GM12875 (cell line): ENCODE results near the gene CABYR.

ENCODE experiments used
- H3K4me3 ChIP-seq: one replicate; pipeline ENCODE4 v1.5.1; 2011; ENCODE audit warnings: low read depth, low read length, control low read depth
- CTCF ChIP-seq: IDR thresholded peaks from 2 replicates; pipeline ENCODE4 v1.5.1; 2011; ENCODE audit warnings: low read depth, mild to moderate bottlenecking, control low read depth, inconsistent platforms, low read length, moderate library complexity, borderline replicate concordance; ENCODE audit not compliant: insufficient read depth

CABYR gene

GRCh38 chr18:24188120-24188519, 49.3 kb downstream of the CABYR start:
- no peak overlapping the region for H3K4me3 ChIP-seq
- TF ChIP-seq CTCF: no peak

GRCh38 chr18:24189007-24189528, 50.2 kb downstream of the CABYR start:
- no peak overlapping the region for H3K4me3 ChIP-seq
- no peak for TF ChIP-seq CTCF

DNA sequence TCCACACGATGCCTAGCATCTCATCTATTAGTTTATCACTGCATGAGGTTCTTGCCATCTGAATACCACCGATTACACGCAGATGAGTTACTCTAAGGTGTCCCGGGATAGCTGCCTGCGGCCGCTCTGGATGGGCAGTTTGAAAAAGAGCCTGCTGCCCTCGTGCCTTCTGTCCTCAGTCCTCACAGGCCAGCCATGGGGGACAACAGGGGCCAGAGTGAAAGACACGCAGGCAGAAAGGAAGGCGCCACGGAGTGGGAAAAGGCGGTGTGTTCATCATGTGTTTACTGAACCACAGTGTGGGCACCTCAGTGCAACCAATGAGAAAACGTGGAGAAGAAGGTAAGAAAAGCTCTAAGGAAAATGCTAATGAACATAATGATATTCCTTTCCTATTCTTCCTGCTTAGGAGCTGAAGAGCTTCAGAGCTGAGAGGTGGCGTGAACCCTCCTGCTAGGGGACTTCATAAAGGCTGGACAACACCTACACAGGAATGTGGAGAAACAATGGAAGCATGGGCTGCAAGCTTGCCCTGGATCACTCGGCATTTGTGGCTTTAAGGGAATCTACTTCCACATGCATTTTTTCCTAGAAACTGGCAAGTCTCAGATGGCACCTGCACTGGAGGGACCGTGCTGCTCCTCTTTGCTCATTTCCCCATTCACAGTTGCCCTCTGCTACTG, 50.9 kb downstream of the CABYR start:
- no peak for TF ChIP-seq CTCF
- H3K4me3 ChIP-seq: no peak overlapping the region

DNA sequence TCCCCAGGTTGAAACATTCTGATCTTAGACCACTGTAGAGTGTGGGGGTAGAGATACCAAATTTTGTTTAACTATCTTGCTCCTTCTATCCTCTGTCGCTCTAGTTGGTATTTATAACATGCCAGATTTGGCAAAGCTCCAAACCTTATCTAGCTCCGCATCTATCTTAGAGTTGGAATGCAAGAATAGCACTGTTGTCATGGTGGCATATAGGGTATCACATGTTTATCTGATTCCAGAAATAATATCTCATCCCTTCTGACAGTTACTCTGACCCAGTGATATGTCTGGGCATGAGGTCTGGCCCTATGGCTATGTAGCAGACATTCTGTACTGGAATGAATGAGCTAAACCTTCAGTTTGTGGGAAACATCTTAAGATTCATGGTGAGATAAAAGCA, 51.7 kb downstream of the CABYR start:
- H3K4me3 ChIP-seq: no peak overlapping the region
- no peak for TF ChIP-seq CTCF

DNA sequence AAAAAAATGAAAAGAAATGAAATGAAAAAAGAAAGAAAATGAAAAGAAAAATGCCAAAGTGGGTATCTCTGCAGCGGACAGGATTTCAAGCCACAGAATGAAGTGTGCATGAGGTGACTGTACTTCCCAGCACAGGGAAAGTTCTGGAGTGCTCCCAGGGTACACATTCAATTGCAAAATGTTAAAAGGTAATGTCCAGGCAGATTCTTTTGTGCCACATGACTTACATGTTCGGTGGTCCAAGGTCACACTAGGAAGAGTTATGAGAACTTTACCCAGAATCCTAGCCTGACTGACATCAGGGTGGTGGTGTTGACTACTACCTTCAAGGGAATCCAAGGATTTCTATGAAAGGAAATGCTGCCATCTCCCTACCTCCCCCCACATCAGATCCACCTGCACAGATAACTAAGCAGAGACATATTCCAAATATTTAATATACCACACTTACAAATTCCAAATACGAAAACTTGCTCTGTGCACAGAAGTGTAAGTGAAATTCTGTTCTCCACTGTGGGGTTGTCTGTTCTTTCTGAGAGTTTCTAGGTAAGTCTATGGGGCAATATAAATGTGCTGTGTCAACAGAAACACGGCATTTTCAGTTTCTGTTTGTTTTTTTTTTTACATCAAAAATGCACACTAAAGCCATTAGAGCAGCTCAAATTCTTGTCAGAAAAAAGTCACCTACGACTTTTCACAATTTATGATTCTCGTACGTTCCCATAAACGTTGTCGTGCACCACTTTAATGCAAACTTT, 56.6 kb downstream of the CABYR start:
- no peak for TF ChIP-seq CTCF
- H3K4me3 ChIP-seq: no peak overlapping the region

- no peak overlapping the region for H3K4me3 ChIP-seq
- TF ChIP-seq CTCF: no peak
Observed at GRCh38 chr18:24196764-24197163, 57.9 kb downstream of the CABYR start.

DNA sequence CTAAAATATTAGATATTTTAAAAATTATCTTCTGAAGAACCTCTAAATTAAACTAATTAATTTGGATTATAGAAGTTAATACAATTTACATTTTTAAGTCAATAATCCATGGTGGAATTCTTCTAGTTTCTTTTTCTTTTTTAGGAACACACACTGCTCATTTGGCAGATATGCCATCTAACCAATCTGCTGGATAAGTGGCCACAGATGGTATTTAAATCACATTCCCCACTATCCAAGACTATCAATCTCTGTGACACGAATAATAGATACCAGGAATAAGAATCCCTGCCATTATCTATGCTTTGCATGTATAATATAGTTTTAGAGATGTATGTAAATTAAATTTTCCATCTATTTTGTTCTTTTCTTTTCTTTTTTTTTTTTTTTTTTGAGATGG, 58.5 kb downstream of the CABYR start:
- H3K4me3 ChIP-seq: no peak overlapping the region
- no peak for TF ChIP-seq CTCF
